ENCODE measurements around the gene CLDN11. TPM values are rescaled to one million over a fixed set of nuclear protein-coding genes. Genes with fewer than 3 reads are reported as not detected.

CLDN11 gene
- polyA plus RNA-seq, 1 donor from 2014 or later, result 0.98 TPM

DNA sequence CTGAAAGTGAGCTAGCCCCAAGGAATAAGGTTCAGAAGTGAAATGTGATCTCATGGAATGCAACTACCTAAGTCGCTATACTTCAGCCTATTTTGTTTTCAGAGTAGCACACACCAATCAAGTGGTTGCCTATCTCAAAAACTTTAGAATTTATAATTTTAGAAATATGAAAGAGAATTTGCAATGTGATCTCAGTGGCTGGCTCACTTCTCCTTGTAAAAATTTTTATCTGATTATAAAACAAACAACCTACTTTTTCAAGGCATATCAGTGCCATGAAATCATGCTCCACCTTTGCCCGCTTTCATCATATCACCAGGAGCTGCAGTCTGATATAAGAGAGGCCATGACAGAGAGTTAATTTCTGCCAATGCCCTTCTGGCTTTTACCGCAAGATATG lies 47.3 kb downstream of the CLDN11 start:
- Histone ChIP-seq H3K9me2 (ENCODE audit: insufficient read depth, low read length) (no peaks in the 10 kb centered on the region), H3K9ac (ENCODE audit: low read length) (no peak overlapping the region)
- TF ChIP-seq SMC3 (conservative IDR thresholded peaks at IDR 0.05; ENCODE audit: poor library complexity), result no peak

DNA sequence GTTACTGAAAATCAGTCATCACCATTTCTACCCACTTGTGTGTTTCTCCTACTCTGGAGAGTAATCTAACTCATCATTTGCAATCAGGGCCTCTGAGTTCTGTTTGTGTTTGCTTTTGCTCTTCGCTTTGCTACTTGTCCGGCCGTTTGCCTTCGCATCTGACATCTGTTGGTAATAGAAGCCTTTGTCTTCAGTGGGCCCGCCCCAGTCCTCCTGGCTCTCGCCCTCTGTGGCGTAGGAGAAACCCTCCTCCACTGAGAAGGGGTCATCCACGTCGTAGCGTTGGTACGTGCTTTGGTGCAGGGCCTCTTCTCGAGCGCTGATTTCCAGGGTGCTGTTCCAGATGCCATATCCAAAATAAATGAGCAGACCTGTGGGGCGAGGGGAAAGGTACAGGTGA lies 48.3 kb downstream of the CLDN11 start:
- Histone ChIP-seq H3K9me3 (ENCODE audit: low read length) (no peaks in the 10 kb centered on the region), H3K36me3 (ENCODE audit: insufficient read depth, low read length) (no peaks in the 10 kb centered on the region), H3K79me2 (replicated peaks; ENCODE audit: insufficient read depth, low read length) (no peaks in the 10 kb centered on the region), H3K9me2 (ENCODE audit: insufficient read depth, low read length) (no peaks in the 10 kb centered on the region), H3K27me3 (ENCODE audit: insufficient read depth, low read depth, low read length) (no peaks in the 10 kb centered on the region), H3F3A (ENCODE audit: insufficient read depth, low read length, poor library complexity, severe bottlenecking) (no peaks in the 10 kb centered on the region), H4K20me1 (ENCODE audit: insufficient read depth) (no peaks in the 10 kb centered on the region), H3K27ac (ENCODE audit: low read length) (no peak overlapping the region), H3K4me2 (ENCODE audit: low read length) (no peak overlapping the region), H2AFZ (ENCODE audit: low read depth, low read length) (no peak overlapping the region), H3K4me3 (ENCODE audit: low read length) (no peak overlapping the region), H3K9ac (ENCODE audit: low read length) (no peak overlapping the region)
- TF ChIP-seq EP300 (conservative IDR thresholded peaks at IDR 0.05; ENCODE audit: poor library complexity, severe bottlenecking) (no peak), MXI1 (conservative IDR thresholded peaks at IDR 0.05; ENCODE audit: poor library complexity, severe bottlenecking) (no peak), RAD21 (conservative IDR thresholded peaks at IDR 0.05) (no peak), TAF1 (IDR thresholded peaks at IDR 0.05; ENCODE audit: low read depth) (no peak), REST (IDR thresholded peaks at IDR 0.05; ENCODE audit: borderline replicate concordance) (no peak), EZH2 (IDR thresholded peaks at IDR 0.05; ENCODE audit: borderline replicate concordance, insufficient read depth, low read length, poor library complexity, severe bottlenecking) (no peak), SMC3 (conservative IDR thresholded peaks at IDR 0.05; ENCODE audit: poor library complexity) (no peak), CTCF (IDR thresholded peaks at IDR 0.05; ENCODE audit: poor library complexity, severe bottlenecking) (no peak), POLR2AphosphoS5 (IDR thresholded peaks at IDR 0.05) (no peak)

More for the DNA sequence above, 47.3 kb downstream of the CLDN11 start:
- H3F3A ChIP-seq (ENCODE audit: insufficient read depth, low read length, poor library complexity, severe bottlenecking), result no peaks in the 10 kb centered on the region
- H3K4me2 ChIP-seq (ENCODE audit: low read length), result no peak overlapping the region
- H3K27me3 ChIP-seq (ENCODE audit: insufficient read depth, low read depth, low read length), result no peaks in the 10 kb centered on the region
- no peak overlapping the region for H2AFZ ChIP-seq (ENCODE audit: low read depth, low read length)
- no peaks in the 10 kb centered on the region for H3K79me2 ChIP-seq (replicated peaks; ENCODE audit: insufficient read depth, low read length)
- no peak overlapping the region for H3K27ac ChIP-seq (ENCODE audit: low read length)
- no peak overlapping the region for H3K4me3 ChIP-seq (ENCODE audit: low read length)
- H3K36me3 ChIP-seq (ENCODE audit: insufficient read depth, low read length), result no peaks in the 10 kb centered on the region
- no peaks in the 10 kb centered on the region for H4K20me1 ChIP-seq (ENCODE audit: insufficient read depth)
- H3K9me3 ChIP-seq (ENCODE audit: low read length), result no peaks in the 10 kb centered on the region
